ENCODE measurements around the gene KCNH2.

KCNH2 gene

DNA sequence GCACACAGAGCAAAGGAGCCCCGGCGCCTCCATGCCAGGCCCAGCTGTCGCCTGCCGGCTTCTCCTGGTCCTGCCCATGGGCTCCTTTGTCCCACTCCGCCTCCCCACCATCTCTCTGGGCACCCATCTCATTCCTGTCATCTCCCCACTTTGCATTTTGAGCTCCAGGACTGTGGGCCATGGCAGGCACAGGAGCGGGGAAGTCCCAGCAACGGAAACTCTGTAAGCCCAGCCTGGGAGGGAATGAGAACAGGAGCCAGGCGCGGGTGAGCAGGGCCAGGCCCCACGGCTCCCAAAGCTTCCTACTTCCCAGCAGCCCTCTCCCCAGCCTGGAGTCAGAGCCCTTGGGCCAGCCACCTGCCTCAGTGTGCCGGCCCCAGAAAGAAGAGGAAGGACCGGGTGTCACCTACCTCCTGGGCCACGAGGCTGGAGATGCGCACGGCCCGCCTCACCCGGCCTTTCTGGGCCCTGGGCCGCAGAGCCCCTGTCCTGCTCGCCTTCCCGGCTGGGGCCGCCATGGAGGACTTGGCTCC lies 23.1 kb downstream of the KCNH2 start:
- TF ChIP-seq CTCF (IDR thresholded peaks at IDR 0.05; ENCODE audit: low read depth, low read length) (no peak), MYC (IDR thresholded peaks at IDR 0.05; ENCODE audit: low read depth, low read length) (no peak; the same call in 1 of the 2 replicates), POLR2A (IDR thresholded peaks at IDR 0.05; ENCODE audit: extremely low read depth, insufficient read length) (no peak)
- TF ChIP-seq, protein P1, sequence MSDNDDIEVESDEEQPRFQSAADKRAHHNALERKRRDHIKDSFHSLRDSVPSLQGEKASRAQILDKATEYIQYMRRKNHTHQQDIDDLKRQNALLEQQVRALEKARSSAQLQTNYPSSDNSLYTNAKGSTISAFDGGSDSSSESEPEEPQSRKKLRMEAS (IDR thresholded peaks at IDR 0.05; ENCODE audit: low read depth, low read length) = no peak
- DNase-seq (ENCODE audit: low read depth) = peak; percentile 48
- H3K4me3 ChIP-seq (ENCODE audit: low read depth, low read length) = peak overlapping the region; percentile 49

DNA sequence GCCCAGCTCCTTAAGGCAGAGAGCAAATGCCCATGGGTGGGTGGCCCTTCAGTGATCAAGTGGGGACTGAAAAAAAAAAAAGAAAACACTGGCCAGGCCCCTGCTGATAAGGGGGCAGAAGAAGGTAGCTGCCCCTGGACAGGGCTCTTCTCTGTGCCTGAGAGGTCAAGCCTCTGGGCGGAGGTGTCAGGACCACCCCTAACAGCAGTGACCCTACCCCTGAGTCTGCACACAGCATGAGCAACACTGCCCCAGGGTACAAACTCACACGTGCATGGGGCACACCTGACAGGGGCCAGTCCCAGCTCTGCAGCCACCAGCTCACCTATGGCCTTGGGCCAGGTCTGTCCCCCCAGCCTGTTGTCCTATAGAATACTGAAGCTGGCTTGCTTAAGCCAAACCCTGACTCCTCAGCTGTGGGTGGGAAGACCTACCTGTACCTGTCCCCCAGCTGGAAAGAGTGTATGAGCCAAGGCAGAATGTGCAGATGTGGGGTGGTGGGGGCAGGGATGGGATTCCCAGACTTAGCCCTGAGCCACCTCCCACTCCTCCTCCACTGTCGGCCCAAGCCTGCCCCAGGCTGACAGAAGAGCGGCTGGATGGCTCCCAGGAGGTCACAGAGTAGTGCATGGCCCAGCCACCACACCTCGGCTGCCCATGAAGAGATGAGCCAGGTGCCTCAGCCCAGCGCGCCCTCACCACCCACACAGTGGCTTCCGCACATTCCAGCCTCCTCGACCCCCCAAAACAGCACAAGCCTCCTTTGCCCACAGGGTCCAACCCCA lies 23.7 kb downstream of the KCNH2 start:
- peak overlapping the region; percentile 49 for H3K4me3 ChIP-seq (ENCODE audit: low read depth, low read length)
- TF ChIP-seq, protein P1 (IDR thresholded peaks at IDR 0.05; ENCODE audit: low read depth, low read length) = no peak
- TF ChIP-seq POLR2A (IDR thresholded peaks at IDR 0.05; ENCODE audit: extremely low read depth, insufficient read length) = no peak
- no peak for TF ChIP-seq MYC (IDR thresholded peaks at IDR 0.05; ENCODE audit: low read depth, low read length)
- TF ChIP-seq CTCF (IDR thresholded peaks at IDR 0.05; ENCODE audit: low read depth, low read length) = no peak
- DNase-seq (ENCODE audit: low read depth) = no peak

DNA sequence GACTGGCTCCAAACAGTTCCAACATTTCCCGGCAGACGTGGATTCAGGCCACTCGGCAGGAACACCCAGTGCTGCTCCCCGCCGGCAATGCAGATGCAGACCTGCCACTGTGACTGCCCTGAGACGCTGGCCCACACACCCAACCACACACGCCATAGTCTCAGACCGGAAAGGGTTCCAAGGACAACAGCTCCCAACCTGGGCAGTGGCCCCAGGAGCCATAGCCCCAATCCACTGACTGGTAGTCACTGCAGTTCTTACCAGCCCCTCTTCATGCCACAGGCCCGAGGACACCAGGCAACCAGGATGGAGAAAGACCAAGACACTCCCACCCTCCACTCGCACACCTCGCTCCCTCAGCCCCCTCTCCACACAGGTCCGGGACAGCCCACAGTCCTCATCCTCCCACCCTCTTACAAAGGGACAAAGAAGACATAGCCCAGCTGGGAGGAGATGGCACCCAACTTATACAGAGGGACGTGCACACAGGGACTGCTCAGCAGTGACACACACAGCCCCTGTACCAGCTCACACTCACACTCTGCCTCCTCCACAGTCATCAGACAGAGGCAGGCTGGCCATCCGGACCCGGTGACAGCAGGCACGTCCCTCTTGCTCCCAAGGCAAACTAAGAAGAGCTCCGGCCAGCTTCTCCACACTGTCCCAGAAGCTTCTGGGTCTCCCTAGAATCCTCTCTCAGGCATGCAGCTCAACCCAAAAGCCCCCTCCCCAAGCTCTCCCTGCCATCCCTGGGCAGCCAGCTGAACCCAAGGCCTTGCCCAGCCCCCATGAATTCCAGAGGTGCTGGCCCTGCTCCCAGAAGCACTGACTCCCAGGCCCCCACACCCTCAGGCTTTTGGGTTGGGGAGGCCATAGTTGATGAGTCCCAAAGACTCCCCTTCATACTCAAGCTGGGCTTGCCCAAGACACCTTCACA lies 24.8 kb downstream of the KCNH2 start:
- no peak for TF ChIP-seq MYC (IDR thresholded peaks at IDR 0.05; ENCODE audit: low read depth, low read length)
- TF ChIP-seq CTCF (IDR thresholded peaks at IDR 0.05; ENCODE audit: low read depth, low read length) = no peak
- TF ChIP-seq, protein P1 (IDR thresholded peaks at IDR 0.05; ENCODE audit: low read depth, low read length) = no peak
- DNase-seq (ENCODE audit: low read depth) = no peak
- peak overlapping the region; percentile 49 for H3K4me3 ChIP-seq (ENCODE audit: low read depth, low read length)

- DNase-seq (ENCODE audit: low read depth) = no peak
- no peak overlapping the region for H3K4me3 ChIP-seq (ENCODE audit: low read depth, low read length)
- no peak for TF ChIP-seq MYC (IDR thresholded peaks at IDR 0.05; ENCODE audit: low read depth, low read length)
- no peak for TF ChIP-seq POLR2A (IDR thresholded peaks at IDR 0.05; ENCODE audit: extremely low read depth, insufficient read length)
- TF ChIP-seq, protein P1 (IDR thresholded peaks at IDR 0.05; ENCODE audit: low read depth, low read length) = no peak
- no peak for TF ChIP-seq CTCF (IDR thresholded peaks at IDR 0.05; ENCODE audit: low read depth, low read length)
These were observed 25.6 kb downstream of the KCNH2 start for GRCh38 chr7:150952331-150953050.

DNA sequence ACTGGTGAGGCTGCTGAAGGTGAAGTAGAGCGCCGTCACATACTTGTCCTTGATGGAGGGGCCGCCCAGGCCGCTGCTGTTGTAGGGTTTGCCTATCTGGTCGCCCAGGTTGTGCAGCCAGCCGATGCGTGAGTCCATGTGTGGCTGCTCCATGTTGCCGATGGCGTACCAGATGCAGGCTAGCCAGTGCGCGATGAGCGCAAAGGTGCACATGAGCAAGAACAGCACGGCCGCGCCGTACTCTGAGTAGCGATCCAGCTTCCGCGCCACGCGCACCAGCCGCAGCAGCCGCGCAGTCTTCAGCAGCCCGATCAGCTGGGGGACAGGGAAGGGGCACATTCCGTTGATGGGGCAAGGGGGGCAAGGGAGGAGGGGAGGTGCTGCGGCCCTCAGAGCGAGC lies 26.6 kb downstream of the KCNH2 start:
- DNase-seq (ENCODE audit: low read depth) = no peak
- TF ChIP-seq, protein P1 (IDR thresholded peaks at IDR 0.05; ENCODE audit: low read depth, low read length) = no peak
- TF ChIP-seq CTCF (IDR thresholded peaks at IDR 0.05; ENCODE audit: low read depth, low read length) = no peak
- no peak for TF ChIP-seq MYC (IDR thresholded peaks at IDR 0.05; ENCODE audit: low read depth, low read length)
- TF ChIP-seq POLR2A (IDR thresholded peaks at IDR 0.05; ENCODE audit: extremely low read depth, insufficient read length) = no peak
- H3K4me3 ChIP-seq (ENCODE audit: low read depth, low read length) = no peak overlapping the region
